Midbrain (tissue), 1 donor: ENCODE results near the gene TNK1.
"Not testable (repeated sequence)": the region's sequence is repeated elsewhere in the genome, so short reads cannot be mapped to it uniquely, and the experiment has no call there.

Source experiments
- DNase-seq: peaks from one replicate; lab custom pipeline; 2025; lab: John Stamatoyannopoulos, UW

The TNK1 gene

DNA sequence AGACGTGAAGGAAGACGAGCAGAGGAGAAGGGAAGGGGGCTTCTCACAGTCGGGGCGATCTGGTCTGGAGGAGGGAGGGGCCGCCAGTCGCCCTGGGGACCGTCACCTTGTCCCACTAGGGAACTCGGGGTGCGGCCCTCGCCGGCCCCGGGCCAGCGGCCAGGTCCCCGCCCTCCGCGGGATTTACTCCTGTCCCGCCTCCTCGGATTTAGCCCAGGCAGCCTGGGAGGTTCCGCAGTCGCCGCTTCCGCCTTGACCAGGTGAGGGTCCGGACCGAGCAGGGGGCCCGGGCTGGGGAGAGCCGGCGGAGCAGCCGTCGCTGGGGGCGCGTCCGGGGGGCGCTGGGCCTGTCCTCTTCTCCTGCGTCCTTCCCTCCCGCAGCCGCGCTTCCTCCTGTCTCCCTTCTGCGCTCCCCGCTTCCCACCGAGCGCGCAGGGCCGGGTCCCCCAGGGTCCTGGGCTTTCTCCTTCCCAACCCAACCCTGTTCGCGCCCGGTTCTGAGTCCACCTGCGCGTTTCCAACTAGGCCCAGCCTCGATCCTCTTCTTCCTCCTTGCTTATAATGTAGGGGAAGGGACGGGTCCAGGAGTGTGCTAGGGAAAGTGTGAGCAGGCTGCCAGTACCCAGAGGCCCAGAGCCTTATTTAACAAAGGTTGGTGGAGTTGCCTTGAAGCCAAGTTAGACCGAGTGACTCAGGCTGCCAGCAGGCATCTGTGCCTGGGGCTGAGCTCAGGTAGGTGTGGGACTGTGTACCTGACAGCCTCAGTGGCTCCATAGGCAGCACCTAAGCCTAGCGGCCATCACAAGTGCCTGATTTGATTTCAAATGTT is at the start of gene TNK1:
Gene TNK1, plus strand, starts transcription at position 235 of the 829 bp plus-strand sequence. CDS start 1,838 bp downstream, outside the sequence.
- no peak for DNase-seq

DNA sequence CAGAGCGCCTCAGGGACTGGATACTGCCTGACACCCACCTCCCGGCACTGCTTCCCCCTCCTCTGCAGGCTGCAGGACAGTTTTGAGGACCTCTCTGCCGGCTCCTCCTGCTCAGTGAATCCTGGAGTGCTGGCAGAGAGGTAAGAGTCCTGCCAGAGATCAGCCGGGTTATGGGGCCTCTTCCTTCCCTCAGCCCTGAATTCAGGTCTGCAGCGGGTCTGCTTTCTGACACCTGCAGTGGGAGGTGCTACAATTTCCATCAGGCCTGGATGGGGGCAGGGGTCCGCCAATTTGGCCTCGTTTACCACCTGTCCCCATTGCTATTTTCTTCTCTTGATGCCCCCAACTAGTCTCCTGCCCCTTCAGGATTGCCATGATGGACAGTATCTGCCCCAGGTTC is 48.8 kb upstream of the TNK1 start:
- no peak for DNase-seq

DNA sequence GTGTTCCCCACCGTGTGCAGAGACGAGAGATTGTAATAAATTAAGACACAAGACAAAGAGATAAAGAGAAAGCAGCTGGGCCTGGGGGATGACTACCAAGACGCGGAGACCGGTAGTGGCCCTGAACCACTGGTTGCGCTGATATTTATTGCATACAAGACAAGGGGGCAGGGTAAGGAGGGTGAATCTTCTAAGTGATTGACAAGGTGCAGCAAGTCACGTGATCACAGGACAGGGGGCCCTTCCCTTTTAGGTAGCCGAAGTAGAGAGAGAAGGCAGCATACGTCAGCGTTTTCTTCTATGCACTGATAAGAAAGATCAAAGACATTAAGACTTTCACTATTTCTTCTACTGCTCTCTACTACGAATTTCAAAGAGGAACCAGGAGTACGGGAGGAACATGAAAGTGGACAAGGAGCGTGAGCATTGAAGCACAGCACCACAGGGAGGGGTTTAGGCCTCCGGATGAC is 48.3 kb upstream of the TNK1 start:
- not testable (repeated sequence) for DNase-seq

DNA sequence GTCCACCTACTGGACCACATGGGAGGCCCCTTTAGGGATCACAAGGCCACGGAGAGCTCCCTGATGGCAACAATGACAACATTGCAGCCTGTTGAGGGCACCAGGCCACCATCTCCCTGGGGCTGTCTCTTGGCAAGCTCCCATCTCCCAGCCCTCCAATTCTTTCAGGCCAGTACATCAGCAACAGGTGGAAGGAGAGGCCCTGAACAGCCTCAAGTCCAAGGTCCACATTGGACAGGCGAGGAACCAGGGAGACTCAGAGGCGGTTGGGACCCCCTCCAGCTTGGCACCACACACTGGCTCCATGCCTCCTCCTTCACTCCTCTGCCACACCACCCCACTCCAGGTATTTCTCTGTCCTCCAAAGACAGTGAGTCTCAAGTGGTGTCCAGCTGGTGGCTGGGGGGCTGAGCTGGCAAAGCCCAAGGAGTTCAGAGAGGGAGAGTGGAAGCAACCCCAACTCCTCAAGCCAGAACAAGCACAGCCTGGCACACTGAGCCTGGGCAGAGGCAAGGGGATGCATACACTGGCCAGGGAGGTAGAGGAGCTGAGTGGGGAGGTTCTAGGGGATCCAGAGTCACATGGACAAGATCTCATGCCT is 45.9 kb upstream of the TNK1 start:
- no peak for DNase-seq

DNA sequence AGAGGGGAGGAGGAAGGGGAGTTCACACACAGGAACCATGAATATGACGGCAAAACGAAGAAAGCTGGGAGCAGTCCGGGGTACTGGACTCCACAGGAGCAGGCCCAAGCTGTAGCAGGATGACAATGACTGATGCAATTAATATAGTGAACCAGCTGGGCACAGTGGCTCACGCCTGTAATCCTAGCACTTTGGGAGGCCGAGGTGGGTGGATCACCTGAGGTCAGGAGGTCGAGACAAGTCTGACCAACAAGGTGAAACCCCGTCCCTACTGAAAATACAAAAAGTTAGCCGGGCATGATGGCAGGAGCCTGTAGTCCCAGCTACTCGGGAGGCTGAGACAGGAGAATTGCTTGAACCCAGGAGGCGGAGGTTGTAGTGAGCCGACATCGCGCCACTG is 45.1 kb upstream of the TNK1 start:
- DNase-seq = not testable (repeated sequence)

DNA sequence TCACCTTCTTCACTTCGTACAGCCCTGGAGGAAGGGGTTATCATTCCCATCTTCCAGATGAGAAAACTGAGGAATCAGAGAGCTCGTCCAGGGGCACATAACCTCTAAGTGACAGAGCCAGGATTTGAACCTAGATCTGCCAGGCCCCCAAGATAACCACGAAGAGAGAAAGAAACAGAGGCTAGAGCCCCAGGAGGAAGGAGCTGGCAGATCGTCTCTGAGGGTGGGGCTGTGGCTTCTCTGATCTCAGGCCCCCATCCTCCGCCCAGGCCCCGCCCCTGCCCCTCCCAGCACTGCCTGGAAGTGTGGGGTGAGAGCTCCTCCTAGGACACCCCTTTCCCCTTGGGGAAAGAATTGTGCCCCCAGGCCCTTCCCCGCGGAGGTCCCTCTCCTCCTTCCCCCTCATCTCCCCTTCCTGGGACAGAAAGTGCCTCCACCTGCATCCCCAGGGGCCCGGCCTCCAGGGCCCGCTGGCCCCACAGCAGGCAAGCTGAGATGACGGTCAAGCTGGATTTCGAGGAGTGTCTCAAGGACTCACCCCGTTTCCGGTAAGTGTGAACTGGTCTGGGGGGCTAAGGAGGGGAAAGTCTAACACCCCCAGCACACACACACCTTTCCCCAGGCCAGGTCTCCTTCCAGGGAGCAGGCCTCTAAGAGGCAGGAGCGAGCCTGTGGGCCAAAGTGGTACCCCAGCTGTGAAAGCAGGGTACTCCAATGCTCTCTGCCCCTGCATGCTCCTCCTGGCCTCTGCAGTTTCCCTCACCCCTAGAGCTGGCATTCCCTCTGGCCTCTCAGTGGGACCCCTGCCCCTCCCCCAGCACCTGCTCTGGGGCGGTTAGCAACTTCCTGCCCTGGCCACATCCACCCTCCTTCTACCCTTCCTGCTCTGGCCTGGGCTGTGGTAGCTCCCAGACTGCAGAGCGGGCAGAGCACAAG is 44.4 kb upstream of the TNK1 start, which contains the start of gene ACAP1:
Gene ACAP1, plus strand, starts transcription at position 290 of the 936 bp plus-strand sequence. Its CDS starts 206 bp downstream, at position 496.
- no peak for DNase-seq

DNA sequence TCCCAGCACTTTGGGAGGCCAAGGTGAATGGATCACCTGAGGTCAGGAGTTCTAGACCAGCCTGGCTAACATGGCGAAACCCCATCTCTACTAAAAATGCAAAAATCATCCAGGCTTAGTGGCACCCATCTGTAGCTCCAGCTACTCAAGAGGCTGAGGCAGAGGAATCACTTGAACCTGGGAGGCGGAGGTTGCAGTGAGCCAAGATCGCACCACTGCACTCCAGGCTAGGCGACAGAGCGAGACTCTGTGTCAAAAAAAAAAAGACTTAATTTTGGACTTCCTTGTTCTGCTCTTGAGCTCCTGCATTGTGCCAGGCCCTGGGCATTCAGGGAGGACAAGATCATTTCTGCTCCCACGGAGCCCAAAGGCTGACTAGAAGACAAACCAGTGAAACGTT is 43.3 kb upstream of the TNK1 start:
- not testable (repeated sequence) for DNase-seq

DNA sequence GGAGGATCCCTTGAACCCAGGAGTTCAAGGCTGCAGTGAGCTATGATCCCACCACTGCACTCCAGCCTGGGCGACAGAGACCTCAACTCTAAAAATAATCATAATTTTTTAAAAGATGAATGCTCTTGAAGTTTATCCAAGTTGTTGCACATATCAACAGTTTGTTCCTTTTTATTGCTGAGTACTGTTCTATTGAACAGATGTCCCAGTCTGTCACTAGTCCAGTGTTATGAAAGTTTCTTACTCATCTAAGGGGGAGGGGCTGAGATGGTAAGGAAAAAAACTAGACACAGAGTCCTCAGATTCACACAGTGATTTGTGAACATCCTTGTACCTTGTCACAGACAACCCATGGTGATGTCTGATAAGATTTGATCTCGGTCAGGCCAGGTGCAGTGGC is 40.7 kb upstream of the TNK1 start:
- DNase-seq = no peak

DNA sequence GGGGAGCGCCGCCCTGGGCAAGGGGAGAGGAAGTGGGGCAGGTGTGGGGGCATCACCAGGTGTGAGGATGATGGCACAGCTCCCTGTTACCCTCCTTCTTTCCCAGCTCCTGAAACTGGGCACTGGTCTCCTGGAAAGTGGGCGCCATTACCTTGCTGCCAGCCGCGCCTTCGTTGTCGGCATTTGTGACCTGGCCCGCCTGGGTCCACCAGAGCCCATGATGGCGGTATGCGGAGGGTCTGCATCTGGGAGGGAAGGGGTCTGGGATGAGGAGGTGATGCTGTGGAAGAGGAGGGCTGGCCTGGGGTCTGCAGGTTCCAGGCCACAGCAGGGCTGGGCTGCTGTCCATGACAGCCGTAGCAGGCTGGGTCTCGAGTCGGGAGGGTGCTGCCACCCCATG is 39.0 kb upstream of the TNK1 start:
- no peak for DNase-seq

DNA sequence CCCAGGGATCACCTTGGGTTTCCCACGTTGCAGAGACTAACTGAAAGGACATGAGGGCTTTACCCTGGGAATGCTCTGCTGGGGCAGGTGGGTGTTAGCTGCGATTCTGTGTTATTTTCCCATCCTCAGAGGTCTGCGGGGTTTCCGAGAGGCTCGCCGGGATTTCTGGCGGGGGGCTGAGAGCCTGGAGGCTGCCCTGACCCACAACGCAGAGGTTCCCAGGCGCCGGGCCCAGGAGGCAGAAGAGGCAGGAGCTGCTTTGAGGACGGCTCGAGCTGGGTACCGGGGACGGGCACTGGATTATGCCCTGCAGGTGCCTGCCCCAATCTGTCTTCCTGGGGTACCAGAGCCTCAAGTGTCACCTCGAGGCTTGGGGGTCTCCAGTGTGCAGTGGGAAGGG is 37.6 kb upstream of the TNK1 start:
- DNase-seq = no peak

DNA sequence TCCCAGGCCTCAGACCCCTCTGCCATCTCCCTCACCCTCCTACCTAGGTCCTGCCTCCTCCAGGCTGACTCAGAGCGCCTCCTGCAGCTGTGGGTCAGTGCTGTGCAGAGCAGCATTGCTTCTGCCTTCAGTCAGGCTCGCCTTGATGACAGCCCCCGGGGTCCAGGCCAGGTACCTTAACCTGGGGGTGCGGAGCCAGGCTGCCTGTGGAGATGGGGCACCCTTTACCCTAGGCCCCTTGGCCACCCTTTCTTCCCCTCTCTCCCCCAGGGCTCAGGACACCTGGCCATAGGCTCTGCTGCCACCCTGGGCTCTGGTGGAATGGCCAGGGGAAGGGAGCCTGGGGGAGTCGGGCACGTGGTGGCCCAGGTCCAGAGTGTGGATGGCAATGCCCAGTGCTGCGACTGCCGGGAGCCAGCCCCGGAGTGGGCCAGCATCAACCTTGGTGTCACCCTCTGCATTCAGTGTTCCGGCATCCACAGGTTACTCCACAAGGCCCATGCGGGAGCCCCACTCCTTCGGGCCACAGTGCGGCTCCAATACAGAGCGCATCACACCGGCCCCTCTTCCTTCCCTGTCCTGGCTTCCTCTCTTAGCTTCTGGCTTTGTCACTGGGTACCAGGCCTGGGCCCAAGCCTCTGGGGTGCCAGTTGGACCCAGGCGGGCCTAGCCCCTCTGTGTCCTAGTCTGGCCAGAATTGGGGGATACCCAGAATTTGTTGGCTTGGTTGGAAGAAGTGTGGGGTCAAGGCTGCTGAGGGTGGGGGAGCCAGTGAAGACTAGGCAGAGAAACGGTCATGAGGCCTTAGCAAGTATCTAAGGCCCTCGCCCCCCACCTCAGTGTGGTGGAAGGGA is 33.9 kb upstream of the TNK1 start:
- DNase-seq = no peak

DNA sequence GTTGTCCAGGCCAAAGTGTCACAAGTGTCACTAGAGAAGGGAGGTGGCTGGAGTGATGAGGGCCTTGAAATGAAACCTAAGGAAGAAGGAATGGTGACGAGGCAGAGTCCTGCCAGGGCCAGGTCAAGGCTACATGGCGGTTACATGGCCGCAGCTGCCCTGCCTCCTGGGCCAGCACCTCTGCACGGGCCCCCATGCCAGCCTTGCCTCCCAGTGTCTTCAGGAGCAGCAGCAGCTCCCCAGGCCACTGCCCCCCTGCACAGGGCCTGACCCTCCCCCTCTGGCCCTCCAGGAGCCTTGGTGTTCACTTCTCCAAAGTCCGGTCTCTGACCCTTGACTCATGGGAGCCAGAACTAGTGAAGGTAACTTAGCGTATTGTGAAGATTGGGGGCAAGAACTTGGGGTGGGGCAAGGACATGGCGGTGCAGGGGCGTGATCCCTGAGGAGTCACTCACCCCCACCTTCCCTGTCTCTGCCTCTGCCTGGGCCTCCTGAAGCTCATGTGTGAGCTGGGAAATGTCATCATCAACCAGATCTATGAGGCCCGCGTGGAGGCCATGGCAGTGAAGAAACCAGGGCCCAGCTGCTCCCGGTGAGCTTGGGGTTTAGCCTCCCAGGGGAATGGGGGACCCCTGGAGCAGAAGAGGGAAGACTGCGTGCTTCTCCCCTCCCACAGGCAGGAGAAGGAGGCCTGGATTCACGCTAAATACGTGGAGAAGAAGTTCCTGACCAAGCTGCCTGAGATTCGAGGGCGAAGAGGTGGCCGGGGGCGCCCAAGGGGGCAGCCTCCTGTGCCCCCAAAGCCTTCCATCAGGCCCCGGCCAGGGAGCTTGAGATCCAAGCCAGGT is 33.0 kb upstream of the TNK1 start:
- DNase-seq = no peak

DNA sequence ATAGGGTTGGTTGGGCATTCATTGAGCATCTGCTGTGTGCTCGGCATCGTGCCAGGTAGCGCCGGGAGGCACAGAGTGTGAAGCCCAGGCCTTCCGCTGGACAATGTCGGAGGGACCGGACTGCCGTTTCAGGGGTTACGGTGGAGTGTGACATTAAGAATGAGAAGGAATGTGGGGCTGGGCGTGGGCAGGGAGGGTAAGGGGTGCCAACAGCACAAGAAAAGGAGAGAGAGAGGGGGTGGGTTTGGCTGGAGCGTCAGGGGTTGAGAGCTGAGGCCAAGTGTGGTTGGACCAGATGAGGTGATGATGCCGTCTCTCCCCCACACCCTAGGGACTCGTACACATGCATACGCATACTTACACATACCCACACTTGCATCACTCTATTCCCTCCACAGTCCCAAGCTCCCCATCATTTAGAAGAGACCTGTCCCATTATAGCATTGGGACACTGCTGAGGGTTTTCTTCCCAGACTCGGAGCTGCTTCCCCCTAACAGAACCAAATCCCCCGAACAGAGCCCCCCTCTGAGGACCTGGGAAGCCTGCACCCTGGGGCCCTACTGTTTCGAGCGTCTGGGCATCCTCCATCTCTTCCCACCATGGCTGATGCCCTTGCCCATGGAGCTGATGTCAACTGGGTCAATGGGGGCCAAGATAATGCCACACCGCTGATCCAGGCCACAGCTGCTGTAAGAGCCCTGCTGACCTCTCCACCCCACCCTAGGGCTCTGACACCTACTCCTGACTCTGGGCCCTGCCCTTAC is 32.2 kb upstream of the TNK1 start:
- no peak for DNase-seq

DNA sequence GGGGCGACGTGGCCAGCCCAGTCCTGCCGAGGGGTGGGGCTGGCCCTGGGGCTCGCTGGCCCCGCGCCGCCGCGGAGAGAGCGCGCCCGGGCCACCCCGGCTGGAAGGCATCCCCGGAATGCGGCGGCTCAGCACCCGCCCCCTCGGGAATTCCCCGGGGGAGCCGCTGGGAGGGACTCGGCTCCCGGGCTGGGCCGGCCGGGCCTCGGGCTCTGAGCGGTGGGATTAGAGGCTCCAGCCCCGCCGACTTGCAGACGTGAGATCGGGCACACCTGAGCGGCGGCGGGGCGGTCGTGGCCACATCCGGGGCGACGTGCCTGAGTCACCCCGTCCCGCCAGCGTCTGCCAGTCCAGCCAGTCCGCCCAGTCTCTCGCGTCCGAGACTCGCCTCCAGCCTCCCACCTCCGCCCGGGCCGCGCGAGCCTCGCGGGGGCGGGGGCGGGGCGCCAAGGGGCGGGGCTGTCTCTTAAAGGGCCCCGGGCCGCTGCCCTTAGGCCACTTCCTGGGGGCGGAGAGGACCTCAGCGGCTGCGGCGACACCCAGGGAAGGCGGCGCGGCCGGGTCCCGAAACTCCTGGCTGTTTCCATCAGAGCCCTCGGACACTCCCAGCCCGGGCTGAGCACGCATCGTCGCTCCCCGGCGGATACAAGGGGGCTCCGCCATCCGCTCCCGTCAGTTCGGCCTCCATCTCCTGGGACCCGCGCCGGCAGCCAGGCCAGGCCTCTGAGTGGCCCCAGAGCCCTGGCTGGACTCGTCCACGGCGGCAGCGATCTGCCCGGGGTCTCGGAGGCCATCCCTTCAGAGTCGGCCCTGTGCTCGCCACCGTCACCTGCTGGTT is 29.0 kb upstream of the TNK1 start, which contains the start of gene KCTD11:
Gene KCTD11, plus strand, starts transcription at position 498 of the 838 bp plus-strand sequence.
- DNase-seq = peak; percentile 75

DNA sequence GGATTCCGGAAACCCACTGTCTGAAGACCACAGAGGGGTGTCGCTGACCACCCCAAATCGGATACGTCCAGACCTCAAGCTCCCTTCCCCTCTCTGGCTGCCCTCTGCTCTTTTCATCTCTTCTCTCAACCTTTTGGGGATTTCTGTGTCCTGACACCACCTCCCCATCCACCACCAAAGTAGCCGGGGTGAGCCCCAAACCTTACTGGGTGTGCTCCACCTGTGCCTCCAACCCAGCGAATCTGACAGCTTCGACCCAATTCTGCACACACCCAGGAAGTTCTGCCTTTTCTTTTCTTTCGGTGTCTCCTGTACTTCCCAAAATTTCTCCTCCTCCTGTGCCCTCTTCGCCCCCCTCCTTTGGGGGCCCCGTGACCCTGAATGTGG is 28.4 kb upstream of the TNK1 start:
- no peak for DNase-seq

DNA sequence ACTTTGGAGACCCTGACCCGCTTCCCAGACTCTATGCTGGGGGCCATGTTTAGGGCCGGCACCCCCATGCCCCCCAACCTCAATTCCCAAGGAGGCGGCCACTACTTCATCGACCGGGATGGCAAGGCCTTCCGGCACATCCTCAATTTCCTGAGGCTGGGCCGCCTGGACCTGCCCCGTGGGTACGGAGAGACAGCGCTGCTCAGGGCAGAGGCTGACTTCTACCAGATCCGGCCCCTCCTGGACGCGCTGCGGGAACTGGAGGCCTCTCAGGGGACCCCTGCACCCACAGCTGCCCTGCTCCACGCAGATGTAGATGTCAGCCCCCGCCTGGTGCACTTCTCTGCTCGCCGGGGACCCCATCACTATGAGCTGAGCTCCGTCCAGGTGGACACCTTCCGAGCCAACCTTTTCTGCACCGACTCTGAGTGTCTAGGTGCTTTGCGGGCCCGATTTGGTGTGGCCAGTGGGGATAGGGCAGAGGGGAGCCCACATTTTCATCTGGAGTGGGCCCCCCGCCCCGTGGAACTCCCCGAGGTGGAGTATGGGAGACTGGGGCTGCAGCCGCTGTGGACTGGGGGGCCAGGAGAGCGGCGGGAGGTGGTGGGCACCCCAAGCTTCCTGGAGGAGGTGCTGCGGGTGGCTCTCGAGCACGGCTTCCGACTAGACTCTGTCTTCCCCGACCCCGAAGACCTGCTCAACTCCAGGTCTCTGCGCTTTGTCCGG is 27.8 kb upstream of the TNK1 start:
- DNase-seq = no peak

DNA sequence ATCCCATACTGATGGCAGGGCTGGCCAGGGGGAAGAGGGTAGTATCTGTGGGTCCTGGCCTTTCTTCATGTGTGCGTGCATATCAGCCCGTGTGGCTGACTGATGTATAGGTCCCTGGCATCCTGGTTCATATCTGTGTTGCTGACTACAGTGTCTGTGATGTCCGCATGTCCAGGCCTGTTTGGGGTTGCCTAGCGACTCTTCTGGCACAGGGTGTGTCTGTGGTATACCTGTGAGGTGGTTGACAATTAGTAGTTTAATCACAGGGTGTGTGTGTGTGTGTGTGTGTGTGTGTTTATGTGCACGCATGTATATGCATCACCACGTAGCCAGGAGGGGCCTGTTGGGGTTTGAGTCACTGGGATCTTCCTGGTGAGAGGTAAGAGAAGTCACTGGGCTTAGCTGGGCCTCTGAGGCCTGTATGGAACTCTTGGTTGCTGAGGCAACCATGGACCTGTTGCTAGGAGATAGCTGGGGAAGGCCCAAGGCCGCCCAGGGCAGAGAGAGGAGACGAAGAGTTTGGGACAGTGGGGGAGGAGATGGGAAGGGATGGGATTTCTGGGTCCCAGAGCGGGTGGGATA is 26.5 kb upstream of the TNK1 start:
- peak; percentile 48 for DNase-seq
